ENCODE results near the gene FEM1B.

GRCh38 chr15:68321229-68321628 lies 43.7 kb downstream of the FEM1B start:
- TF ChIP-seq, protein P1, sequence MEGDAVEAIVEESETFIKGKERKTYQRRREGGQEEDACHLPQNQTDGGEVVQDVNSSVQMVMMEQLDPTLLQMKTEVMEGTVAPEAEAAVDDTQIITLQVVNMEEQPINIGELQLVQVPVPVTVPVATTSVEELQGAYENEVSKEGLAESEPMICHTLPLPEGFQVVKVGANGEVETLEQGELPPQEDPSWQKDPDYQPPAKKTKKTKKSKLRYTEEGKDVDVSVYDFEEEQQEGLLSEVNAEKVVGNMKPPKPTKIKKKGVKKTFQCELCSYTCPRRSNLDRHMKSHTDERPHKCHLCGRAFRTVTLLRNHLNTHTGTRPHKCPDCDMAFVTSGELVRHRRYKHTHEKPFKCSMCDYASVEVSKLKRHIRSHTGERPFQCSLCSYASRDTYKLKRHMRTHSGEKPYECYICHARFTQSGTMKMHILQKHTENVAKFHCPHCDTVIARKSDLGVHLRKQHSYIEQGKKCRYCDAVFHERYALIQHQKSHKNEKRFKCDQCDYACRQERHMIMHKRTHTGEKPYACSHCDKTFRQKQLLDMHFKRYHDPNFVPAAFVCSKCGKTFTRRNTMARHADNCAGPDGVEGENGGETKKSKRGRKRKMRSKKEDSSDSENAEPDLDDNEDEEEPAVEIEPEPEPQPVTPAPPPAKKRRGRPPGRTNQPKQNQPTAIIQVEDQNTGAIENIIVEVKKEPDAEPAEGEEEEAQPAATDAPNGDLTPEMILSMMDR (conservative IDR thresholded peaks at IDR 0.05; ENCODE audit: low read depth, low read length): no peak
- no peak for TF ChIP-seq EZH2 (IDR thresholded peaks at IDR 0.05; ENCODE audit: borderline replicate concordance, low read depth, low read length, poor library complexity, severe bottlenecking)

All from A673 (cell line).